Measurements from ENCODE around the gene FYB1.

The FYB1 gene

GRCh38 chr5:39076757-39077728 is 142.3 kb downstream of the FYB1 start:
- no peak for DNase-seq

DNA sequence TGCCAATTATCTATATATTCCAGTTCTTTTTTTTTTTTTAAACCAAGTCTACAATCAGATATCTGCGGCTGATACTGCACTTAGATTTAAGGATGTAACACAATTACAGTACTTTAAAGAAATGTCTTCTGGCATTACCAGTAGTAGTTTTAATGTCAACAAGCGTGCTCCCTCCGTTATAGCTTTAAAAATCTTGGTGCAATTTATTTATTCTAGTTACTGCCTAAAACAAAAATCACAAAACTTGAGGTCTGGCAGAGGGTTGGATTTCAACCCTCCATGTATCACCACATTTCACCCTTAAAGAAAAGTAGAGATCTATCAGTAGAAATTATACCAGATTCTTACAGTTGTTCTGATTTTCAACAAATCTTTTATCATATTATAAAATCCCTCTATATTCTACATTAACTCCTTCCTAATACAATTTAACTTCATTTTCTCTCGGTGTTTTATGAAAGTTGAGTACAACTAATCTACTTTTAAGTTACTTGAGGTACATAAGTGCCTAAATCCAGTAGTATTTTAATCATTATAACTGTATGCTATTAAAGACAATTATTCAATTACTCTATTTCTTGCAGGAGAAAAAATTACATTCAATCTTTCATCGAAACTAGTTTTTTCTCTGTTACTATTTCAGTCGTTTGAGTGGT is 143.1 kb downstream of the FYB1 start:
- no peak for DNase-seq

DNA sequence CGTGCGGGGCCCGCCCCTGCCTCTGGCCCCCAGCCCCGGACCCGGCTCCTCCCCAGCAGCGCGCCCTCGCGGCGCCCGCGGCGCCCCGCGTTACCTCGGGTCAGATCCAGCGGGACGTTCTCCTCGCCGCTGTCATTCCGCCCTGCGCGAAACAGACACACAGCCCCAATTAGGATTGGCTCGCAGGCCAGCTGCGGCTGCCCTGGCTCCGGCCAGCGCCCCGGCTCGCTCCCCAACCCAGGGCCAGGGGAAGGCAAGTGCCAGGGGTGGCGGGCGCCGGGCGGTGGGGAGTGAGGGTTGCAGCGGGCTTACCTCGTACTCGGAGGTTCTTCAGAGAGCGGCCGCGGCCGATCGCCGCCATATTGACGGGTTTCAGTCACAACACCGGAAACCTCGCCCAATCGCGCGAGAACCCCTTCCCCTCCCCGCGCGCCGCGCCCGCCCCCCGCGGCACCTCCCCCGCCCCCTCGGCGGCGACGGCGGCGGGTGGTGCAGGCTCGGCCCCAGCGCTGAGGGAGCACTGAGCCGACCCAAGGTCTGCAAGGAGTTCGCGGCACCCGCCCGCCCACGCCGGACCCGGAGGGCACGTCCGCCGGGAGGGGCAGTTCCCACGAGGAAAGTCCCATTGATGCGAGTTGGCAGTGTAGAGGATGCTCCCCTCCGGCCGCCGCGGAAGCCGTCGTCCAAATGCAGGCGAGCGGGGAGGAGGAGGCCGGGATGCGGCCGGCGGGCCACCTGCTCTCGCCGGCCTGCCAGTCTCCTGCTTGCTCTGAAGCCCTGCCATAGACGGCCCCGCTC is 145.1 kb downstream of the FYB1 start, which contains the start of gene RICTOR:
Gene RICTOR, minus strand, starts transcription at position 383 of the 798 bp plus-strand sequence. Its CDS starts 22 bp downstream, at position 361.
- DNase-seq = peak; percentile 81

GRCh38 chr5:39073767-39074016 is 145.7 kb downstream of the FYB1 start:
- no peak for DNase-seq

DNA sequence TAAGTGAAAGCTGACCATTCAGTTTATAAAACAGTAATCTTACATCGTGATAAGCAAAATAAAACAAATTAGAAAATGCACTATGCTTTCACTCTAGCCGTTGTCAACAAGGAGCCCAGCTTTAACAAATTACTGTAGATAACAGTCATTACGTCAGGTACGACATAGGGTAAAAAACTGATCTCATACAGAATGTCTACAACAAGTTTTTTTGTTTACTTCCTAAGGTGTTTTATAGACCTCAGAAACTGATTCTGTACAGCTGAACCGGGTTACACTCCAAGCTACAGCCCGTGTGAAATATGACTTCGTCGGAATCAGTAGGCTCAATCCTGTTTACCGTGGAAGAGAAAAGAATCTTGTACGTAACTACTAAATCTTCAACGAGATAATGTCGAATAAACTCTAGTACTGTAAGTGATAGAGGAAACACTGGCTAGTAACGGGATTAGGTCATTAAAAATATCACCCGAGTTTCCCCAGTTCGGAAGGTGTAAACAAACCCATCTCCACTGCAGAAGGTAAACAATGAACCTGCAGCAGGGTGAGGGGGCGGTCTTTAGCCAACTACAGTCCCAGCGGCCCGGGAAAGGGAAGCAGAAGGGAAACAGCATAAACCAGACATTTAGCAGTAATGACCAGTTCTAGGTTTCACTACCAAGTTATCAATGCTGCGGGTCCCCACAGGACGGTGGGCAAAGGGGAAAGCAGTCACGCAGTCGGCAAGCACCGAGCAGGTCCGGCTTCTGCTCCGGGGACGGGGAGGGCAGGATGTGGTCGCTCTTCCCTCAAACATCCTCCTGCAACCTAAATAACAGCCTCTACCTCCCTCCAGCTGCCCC is 146.2 kb downstream of the FYB1 start:
- DNase-seq = peak; percentile 35

DNA sequence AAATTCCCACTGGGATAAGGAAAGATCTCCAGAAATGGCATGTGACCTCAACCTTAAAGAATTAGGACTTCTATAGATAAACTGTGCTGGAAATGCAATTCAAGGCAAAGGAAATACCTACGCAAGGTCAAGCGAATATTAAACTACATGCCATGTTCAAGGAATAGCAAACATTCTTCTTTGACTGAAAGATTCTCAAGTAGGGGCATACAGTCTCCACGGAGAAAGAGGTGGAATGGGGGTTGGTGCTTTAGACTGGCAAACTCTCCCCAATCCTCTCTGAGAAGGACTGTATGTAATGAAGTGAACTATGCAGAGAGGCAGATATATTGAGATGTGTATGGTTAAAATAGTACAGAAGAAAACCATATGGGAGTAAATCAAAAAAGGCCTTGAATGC is 151.3 kb downstream of the FYB1 start:
- no peak for DNase-seq

DNA sequence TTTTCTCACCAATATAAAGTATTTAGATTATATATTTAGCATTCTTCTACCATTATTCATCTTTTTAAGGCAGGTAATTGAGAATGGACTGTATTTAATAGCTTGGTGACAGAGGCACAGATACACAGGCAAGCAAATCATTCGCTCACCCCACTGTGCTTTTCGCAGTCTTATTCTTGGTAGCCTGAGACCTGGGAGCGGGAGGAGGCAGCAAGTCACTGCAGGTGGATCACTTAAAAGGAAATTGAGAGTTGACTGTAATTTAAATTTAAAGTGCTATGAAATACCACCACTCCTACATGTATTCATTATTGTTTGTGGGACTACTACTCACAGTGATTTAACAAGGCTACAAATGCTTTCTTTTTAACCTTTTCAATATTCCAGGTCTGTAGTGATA is 154.9 kb downstream of the FYB1 start:
- no peak for DNase-seq

GRCh38 chr5:39063037-39063436 is 156.3 kb downstream of the FYB1 start:
- no peak for DNase-seq

DNA sequence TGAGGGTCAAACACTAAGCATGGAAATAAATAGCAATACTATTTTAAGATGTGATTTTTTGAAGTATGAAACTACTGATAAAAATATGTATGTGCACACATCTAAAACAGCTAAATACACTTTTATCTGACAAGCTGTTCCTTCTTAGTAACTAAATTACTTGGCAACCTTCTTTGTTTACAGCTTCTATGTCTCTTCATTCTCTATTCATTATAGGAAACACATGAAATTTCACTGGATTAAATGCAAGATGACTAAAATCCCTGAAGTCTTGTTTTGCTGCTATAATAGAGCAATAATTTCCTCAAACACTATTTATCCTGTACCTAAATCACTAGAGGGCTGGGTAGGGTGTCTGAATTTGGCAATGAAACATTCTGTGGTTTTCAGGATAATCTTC is 156.8 kb downstream of the FYB1 start:
- no peak for DNase-seq

DNA sequence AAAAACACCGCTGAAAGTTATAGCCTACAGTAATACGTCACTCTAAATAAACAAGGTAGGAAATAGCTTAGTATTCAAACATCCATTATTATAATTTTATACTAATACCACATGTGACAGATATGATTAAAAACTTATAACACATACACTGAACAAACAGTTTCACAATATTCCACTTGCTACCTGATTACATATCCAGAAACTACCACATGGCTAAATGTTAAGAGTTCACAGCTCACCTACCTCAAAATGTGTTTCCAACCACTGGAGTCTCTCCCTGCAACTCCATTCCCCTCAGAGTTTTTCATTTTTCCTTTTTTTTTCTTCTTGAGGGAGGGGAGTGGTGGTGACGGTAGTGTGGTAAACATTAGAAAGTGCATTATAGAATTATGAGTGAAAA is 157.3 kb downstream of the FYB1 start:
- no peak for DNase-seq

GRCh38 chr5:39059064-39059463 is 160.3 kb downstream of the FYB1 start:
- DNase-seq = no peak

GRCh38 chr5:39058178-39058921 is 161.0 kb downstream of the FYB1 start:
- no peak for DNase-seq

- DNase-seq = no peak
Observed at GRCh38 chr5:39057734-39058133, 161.6 kb downstream of the FYB1 start.

GRCh38 chr5:39055768-39056398 is 163.5 kb downstream of the FYB1 start:
- DNase-seq = no peak
